SU-DHL-6 (cell line): ENCODE results near the gene STPG4.

Experiments
- H2AFZ ChIP-seq: fragments of 200-600 bp; sonication (generic); 2 replicates; pipeline ENCODE4 v1.6.1; 2014; ENCODE audit warnings: low read depth, mild to moderate bottlenecking, moderate library complexity, mixed read lengths, antibody characterized with exemption, low read length; ENCODE audit not compliant: severe bottlenecking
- H3F3A ChIP-seq: fragments of 200-600 bp; shearing (Covaris generic); 2 replicates; pipeline ENCODE4 v1.6.0; 2016; ENCODE audit warnings: antibody characterized with exemption, mild to moderate bottlenecking; ENCODE audit not compliant: insufficient read depth
- H3K27ac ChIP-seq: fragments of 200-600 bp; sonication (generic); 2 replicates; pipeline ENCODE4 v1.5.1; 2016; ENCODE audit warnings: low read depth, mild to moderate bottlenecking, low read length, moderate library complexity, mixed read lengths
- H3K27me3 ChIP-seq: fragments of 200-600 bp; sonication (generic), shearing (Covaris generic); 2 replicates; pipeline ENCODE4 v1.6.0; 2014; ENCODE audit warnings: mild to moderate bottlenecking, low read length
- H3K36me3 ChIP-seq: fragments of 200-600 bp; sonication (generic); 2 replicates; pipeline ENCODE4 v1.6.1; 2014; ENCODE audit warnings: mild to moderate bottlenecking, low read length, mixed read lengths
- H3K4me2 ChIP-seq: fragments of 300-600, 200-600 bp; shearing (Covaris generic), sonication (generic); 2 replicates; pipeline ENCODE4 v1.6.0; 2014; ENCODE audit warnings: low read length, low read depth, mild to moderate bottlenecking; ENCODE audit not compliant: poor library complexity, severe bottlenecking
- H3K4me3 ChIP-seq: fragments of 200-600 bp; sonication (generic); 2 replicates; pipeline ENCODE4 v1.5.1; 2014; ENCODE audit warnings: antibody characterized with exemption, low read length, mild to moderate bottlenecking, mixed read lengths; ENCODE audit not compliant: insufficient read depth, poor library complexity, severe bottlenecking
- H3K79me2 ChIP-seq: fragments of 200-600 bp; sonication (generic); 2 replicates; pipeline ENCODE4 v1.6.1; 2014; ENCODE audit warnings: mild to moderate bottlenecking, low read length, moderate library complexity; ENCODE audit not compliant: insufficient read depth
- H3K9ac ChIP-seq: fragments of 200-600 bp; sonication (generic); 2 replicates; pipeline ENCODE4 v1.7.0; 2014; ENCODE audit warnings: mild to moderate bottlenecking, low read length
- H3K9me2 ChIP-seq: fragments of 200-600 bp; sonication (generic); replicated peaks from 2 replicates; pipeline ENCODE4 v1.6.1; 2014; ENCODE audit warnings: low read length; ENCODE audit not compliant: insufficient read depth
- H3K9me3 ChIP-seq: fragments of 200-600 bp; sonication (generic); 2 replicates; pipeline ENCODE4 v1.6.1; 2014; ENCODE audit warnings: low read length, mixed read lengths; ENCODE audit not compliant: insufficient read depth
- H4K20me1 ChIP-seq: fragments of 200-600 bp; sonication (generic); 2 replicates; pipeline ENCODE4 v1.6.1; 2014; ENCODE audit warnings: low read depth, mild to moderate bottlenecking, antibody characterized with exemption, low read length, moderate library complexity, mixed read lengths
- EZH2phosphoT487 ChIP-seq: fragments of 200-600 bp; sonication (generic), shearing (Covaris generic); conservative IDR thresholded peaks from 2 replicates; pipeline ENCODE4 v1.6.1; 2018; ENCODE audit warnings: mild to moderate bottlenecking, antibody characterized with exemption, low read length, moderate library complexity, mixed read lengths
- TF ChIP-seq, protein P1 (sequence below): fragments of 200-600 bp; sonication (generic); IDR thresholded peaks from one replicate; pipeline ENCODE4 v1.5.1; 2017; ENCODE audit warnings: antibody characterized with exemption, mild to moderate bottlenecking, low read length, moderate library complexity; ENCODE audit not compliant: insufficient read depth, poor library complexity, severe bottlenecking

STPG4 gene

DNA sequence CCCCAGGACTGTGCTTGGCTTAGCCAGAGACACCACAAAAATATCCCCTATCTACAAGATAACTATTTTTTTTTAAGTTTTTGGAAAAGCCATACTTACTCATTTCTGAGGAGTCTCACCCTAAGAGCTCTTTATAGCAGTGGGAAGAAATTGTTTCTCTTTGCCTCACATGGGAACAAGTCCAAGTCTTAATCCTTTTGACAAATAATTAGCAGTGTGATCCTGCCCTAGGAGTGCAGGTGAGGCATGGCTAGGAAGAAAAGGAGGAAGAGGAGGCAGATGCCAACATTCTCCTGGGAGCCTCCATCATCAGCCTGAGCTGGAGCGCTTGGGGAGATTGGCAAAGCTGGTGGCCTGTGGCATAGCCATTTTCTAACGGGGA is 115.6 kb downstream of the STPG4 start:
- Histone ChIP-seq H3K9me2 (no peaks in the 10 kb centered on the region), H3K9ac (no peak overlapping the region), H3K27me3 (no peaks in the 10 kb centered on the region), H4K20me1 (no peaks in the 10 kb centered on the region), H3K36me3 (no peaks in the 10 kb centered on the region), H3K27ac (no peak overlapping the region), H3K9me3 (no peaks in the 10 kb centered on the region), H3K4me3 (no peak overlapping the region), H3F3A (no peaks in the 10 kb centered on the region), H2AFZ (no peak overlapping the region), H3K4me2 (no peak overlapping the region), H3K79me2 (no peaks in the 10 kb centered on the region)
- TF ChIP-seq EZH2phosphoT487, result no peak
- TF ChIP-seq, protein P1, sequence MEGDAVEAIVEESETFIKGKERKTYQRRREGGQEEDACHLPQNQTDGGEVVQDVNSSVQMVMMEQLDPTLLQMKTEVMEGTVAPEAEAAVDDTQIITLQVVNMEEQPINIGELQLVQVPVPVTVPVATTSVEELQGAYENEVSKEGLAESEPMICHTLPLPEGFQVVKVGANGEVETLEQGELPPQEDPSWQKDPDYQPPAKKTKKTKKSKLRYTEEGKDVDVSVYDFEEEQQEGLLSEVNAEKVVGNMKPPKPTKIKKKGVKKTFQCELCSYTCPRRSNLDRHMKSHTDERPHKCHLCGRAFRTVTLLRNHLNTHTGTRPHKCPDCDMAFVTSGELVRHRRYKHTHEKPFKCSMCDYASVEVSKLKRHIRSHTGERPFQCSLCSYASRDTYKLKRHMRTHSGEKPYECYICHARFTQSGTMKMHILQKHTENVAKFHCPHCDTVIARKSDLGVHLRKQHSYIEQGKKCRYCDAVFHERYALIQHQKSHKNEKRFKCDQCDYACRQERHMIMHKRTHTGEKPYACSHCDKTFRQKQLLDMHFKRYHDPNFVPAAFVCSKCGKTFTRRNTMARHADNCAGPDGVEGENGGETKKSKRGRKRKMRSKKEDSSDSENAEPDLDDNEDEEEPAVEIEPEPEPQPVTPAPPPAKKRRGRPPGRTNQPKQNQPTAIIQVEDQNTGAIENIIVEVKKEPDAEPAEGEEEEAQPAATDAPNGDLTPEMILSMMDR, result no peak

DNA sequence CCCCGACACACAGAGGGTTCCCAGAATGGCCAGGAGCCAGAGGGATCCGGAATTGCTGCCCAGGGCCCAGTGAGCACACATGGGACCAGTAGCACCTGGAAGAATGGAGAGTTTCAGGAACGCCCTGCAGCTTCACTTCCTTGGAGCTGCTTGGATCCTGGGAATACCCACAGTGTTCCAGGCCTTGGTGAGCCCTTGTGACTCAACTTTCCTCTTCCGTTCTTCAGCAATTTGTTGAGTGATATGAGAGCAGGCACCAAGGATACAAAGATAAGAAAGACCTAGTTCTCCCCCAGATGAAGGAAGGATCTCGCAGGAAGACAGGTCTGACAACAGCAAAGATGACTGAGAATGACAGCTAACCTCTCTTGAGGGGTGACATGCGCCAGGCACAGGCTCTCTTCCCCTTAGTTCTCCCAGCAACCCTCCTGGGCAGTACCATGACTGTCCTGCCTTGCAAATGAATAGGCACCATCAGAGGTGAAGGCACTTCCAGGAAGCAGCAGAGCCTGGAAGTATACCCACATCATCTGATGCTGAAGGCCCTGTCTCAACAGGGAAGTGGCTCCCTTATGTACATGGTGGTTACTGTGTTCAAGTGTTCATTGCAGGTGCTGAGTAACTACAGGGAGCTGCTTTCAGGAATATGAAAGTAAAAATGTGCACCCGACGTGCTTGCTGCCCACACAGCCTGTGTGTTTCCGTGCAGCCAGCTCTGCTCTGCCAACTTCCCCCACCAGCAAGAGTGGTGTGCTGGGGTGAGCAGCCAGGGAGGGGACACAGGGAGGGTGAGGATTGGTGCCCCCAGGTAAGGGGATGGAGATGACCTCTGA is 116.2 kb downstream of the STPG4 start:
- Histone ChIP-seq H3K4me2 (no peak overlapping the region), H3K27ac (no peak overlapping the region)

DNA sequence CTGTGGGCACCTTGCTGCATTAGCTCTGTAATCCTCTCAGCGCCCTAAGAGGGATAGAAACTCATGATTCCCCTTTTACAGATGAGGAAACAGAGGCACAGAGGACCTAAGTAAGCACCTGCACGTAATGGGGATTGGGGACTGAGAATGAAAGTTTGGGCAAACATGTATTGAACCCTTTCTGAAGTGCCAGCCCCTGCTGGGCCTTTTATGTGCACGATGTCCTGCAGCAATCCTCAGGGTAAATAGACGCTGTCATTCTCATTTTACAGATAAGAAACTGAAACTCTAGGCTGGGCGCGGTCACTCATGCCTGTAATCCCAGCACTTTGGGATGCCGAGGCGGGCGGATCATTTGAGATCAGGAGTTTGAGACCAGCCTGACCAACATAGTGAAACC is 117.4 kb downstream of the STPG4 start:
- no peaks in the 10 kb centered on the region for H3K79me2 ChIP-seq
- no peaks in the 10 kb centered on the region for H3F3A ChIP-seq
- no peaks in the 10 kb centered on the region for H3K27me3 ChIP-seq
- no peak overlapping the region for H3K27ac ChIP-seq
- no peaks in the 10 kb centered on the region for H3K9me2 ChIP-seq
- H3K9ac ChIP-seq, result no peak overlapping the region
- no peak overlapping the region for H2AFZ ChIP-seq
- H3K4me3 ChIP-seq, result no peak overlapping the region
- no peaks in the 10 kb centered on the region for H4K20me1 ChIP-seq
- H3K36me3 ChIP-seq, result no peaks in the 10 kb centered on the region
- no peaks in the 10 kb centered on the region for H3K9me3 ChIP-seq
- no peak overlapping the region for H3K4me2 ChIP-seq
- TF ChIP-seq, protein P1, result no peak
- no peak for TF ChIP-seq EZH2phosphoT487

More for the DNA sequence above, 116.2 kb downstream of the STPG4 start:
- H3F3A ChIP-seq, result no peaks in the 10 kb centered on the region
- H2AFZ ChIP-seq, result no peak overlapping the region
- H3K79me2 ChIP-seq, result no peaks in the 10 kb centered on the region
- H3K27me3 ChIP-seq, result no peaks in the 10 kb centered on the region
- H3K9me2 ChIP-seq, result no peaks in the 10 kb centered on the region
- no peak overlapping the region for H3K4me3 ChIP-seq
- no peak overlapping the region for H3K9ac ChIP-seq
- H4K20me1 ChIP-seq, result no peaks in the 10 kb centered on the region
- TF ChIP-seq, protein P1, result no peak
- H3K9me3 ChIP-seq, result no peaks in the 10 kb centered on the region
- no peaks in the 10 kb centered on the region for H3K36me3 ChIP-seq
